ENCODE measurements around the gene PRKCZ. TPM values are rescaled to one million over a fixed set of nuclear protein-coding genes. Genes with fewer than 3 reads are reported as not detected.

PRKCZ gene
- total RNA-seq, 1 donor from 2014 or later = 37.6 TPM

DNA sequence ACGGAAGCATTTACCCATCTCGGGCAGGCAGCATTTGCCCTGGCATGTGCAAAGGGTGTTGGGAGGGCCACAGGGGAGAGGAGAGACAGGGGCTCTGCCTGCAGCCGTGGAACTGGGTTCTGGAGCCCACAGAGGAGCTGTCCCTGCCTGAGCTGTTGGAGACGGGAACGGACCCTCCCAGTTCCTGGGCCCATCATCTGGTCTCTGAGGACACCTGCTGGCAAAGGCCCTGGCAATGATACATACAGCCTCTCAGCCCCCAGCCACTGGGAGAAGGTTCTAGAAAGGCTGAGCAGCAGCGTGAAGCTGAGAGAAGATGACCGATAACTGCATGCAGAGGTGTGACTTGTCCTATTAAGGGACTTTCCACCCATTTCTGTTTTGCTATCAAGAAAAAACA lies 113.0 kb downstream of the PRKCZ start:
- Histone ChIP-seq H3K4me3 (ENCODE audit: low read depth, low read length) (no peak overlapping the region), H3K27me3 (ENCODE audit: control insufficient read depth, insufficient read depth, low read length) (no peaks in the 10 kb centered on the region), H3K36me3 (ENCODE audit: control insufficient read depth, insufficient read depth, low read length) (no peaks in the 10 kb centered on the region)
- TF ChIP-seq, protein P1, sequence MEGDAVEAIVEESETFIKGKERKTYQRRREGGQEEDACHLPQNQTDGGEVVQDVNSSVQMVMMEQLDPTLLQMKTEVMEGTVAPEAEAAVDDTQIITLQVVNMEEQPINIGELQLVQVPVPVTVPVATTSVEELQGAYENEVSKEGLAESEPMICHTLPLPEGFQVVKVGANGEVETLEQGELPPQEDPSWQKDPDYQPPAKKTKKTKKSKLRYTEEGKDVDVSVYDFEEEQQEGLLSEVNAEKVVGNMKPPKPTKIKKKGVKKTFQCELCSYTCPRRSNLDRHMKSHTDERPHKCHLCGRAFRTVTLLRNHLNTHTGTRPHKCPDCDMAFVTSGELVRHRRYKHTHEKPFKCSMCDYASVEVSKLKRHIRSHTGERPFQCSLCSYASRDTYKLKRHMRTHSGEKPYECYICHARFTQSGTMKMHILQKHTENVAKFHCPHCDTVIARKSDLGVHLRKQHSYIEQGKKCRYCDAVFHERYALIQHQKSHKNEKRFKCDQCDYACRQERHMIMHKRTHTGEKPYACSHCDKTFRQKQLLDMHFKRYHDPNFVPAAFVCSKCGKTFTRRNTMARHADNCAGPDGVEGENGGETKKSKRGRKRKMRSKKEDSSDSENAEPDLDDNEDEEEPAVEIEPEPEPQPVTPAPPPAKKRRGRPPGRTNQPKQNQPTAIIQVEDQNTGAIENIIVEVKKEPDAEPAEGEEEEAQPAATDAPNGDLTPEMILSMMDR (IDR thresholded peaks at IDR 0.05; ENCODE audit: insufficient read depth, low read length, poor library complexity, severe bottlenecking) = no peak
- DNase-seq (ENCODE audit: low read depth) = no peak

DNA sequence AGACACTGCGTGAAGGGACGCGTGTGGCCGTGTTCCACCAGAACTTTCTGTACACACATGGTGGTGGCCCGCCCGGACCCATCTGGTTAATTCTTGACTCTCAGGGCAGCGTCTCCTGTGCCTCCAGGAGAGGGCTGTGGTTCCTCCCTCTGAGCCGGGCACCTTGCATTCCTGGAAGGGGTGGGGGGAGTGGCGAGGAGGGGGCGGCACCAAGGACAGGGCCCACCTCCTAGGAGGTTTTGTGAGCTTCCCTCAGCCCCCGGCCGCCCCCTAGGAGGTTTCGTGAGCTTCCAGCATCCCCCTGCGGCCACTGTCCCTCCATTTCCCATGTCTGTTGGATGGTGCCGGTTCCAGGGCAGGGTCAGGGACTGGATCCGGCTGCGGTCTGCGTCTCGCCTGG lies 115.4 kb downstream of the PRKCZ start:
- DNase-seq (ENCODE audit: low read depth) = no peak
- no peaks in the 10 kb centered on the region for H3K27me3 ChIP-seq (ENCODE audit: control insufficient read depth, insufficient read depth, low read length)
- H3K36me3 ChIP-seq (ENCODE audit: control insufficient read depth, insufficient read depth, low read length) = no peaks in the 10 kb centered on the region
- H3K4me3 ChIP-seq (ENCODE audit: low read depth, low read length) = no peak overlapping the region
- TF ChIP-seq, protein P1 (IDR thresholded peaks at IDR 0.05; ENCODE audit: insufficient read depth, low read length, poor library complexity, severe bottlenecking) = no peak

DNA sequence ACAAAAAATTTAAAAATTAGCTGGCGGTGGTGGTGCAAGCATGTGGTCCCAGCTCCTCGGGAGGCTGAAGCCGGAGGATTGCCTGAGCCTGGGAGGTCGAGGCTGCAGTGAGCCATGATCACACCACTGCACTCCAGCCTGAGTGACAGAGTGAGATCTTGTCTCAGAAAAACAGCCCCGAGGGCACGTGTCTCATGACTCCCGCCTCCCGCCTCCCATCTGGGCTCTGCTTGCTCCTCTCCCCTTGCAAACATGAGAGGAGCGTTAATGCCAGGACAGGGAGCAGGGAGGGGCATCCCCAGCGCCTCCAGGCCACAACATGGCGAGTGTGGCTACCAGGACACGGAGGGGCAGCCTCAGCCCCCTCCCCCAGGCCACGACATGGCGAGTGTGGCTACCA lies 116.0 kb downstream of the PRKCZ start:
- Histone ChIP-seq H3K27me3 (ENCODE audit: control insufficient read depth, insufficient read depth, low read length) (no peaks in the 10 kb centered on the region), H3K4me3 (ENCODE audit: low read depth, low read length) (no peak overlapping the region), H3K36me3 (ENCODE audit: control insufficient read depth, insufficient read depth, low read length) (no peaks in the 10 kb centered on the region)
- DNase-seq (ENCODE audit: low read depth) = no peak
- TF ChIP-seq, protein P1 (IDR thresholded peaks at IDR 0.05; ENCODE audit: insufficient read depth, low read length, poor library complexity, severe bottlenecking) = no peak

DNA sequence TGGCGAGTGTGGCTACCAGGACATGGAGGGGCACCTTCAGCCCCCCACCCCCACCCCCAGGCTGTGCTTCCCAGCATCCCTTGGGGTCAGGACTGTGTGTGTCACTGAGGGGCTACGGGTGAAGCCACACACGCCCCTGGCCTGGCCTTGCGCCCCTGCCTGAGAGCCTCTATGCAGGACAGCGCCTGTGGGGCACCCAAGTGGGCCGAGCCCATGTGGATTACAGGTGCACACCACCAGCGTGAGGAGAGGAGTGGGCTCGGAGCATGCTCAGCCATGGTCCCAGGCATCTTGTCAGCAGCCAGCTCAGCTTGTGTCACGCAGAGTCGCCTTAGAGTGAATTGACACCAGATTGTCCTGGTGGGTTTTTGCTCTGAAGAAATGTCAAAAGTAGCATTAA lies 116.5 kb downstream of the PRKCZ start:
- H3K27me3 ChIP-seq (ENCODE audit: control insufficient read depth, insufficient read depth, low read length) = no peaks in the 10 kb centered on the region
- DNase-seq (ENCODE audit: low read depth) = no peak
- no peak overlapping the region for H3K4me3 ChIP-seq (ENCODE audit: low read depth, low read length)
- TF ChIP-seq, protein P1 (IDR thresholded peaks at IDR 0.05; ENCODE audit: insufficient read depth, low read length, poor library complexity, severe bottlenecking) = no peak
- no peaks in the 10 kb centered on the region for H3K36me3 ChIP-seq (ENCODE audit: control insufficient read depth, insufficient read depth, low read length)

DNA sequence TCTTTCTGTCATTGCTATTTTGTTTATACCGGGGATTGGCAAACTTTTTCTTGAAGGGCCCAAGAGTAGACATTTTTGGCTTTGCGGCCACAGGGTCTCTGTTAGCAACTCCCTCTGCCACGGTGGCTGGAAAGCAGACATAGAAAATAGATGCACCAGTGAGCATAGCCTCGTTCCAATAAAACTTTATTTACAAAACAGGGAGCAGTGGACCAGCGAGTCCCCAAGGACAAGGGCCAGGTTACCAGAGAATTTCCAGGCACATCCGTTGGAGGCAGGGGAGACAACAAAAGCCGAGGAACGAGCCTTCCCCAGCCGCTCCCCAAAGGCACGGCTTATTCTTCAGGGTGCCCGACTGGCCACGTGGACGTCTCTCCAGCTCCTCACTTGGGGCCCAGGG lies 117.9 kb downstream of the PRKCZ start:
- H3K4me3 ChIP-seq (ENCODE audit: low read depth, low read length) = no peak overlapping the region
- TF ChIP-seq, protein P1 (IDR thresholded peaks at IDR 0.05; ENCODE audit: insufficient read depth, low read length, poor library complexity, severe bottlenecking) = no peak
- no peak for DNase-seq (ENCODE audit: low read depth)
- no peaks in the 10 kb centered on the region for H3K36me3 ChIP-seq (ENCODE audit: control insufficient read depth, insufficient read depth, low read length)
- no peaks in the 10 kb centered on the region for H3K27me3 ChIP-seq (ENCODE audit: control insufficient read depth, insufficient read depth, low read length)

DNA sequence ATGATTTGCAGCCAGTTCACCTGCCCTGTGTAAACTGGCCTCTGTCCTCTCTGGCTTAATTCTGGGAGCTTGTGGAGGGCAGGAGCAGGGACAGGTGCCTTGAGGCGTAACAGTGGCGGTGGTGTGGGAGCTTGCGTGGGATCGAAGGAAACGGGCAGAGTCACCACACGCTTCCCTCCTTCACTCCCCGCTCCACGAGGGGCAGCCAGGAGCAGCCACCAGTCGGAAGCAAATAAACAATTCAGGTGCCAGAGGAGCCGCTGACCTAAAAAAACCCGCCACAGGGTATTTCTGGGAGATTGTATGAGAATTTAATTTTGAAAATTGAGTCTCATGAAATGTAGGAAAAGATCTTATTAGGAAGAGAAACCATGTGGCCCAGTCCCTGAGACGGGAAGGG lies 118.3 kb downstream of the PRKCZ start:
- no peaks in the 10 kb centered on the region for H3K27me3 ChIP-seq (ENCODE audit: control insufficient read depth, insufficient read depth, low read length)
- TF ChIP-seq, protein P1 (IDR thresholded peaks at IDR 0.05; ENCODE audit: insufficient read depth, low read length, poor library complexity, severe bottlenecking) = no peak
- no peak overlapping the region for H3K4me3 ChIP-seq (ENCODE audit: low read depth, low read length)
- H3K36me3 ChIP-seq (ENCODE audit: control insufficient read depth, insufficient read depth, low read length) = no peaks in the 10 kb centered on the region
- DNase-seq (ENCODE audit: low read depth) = no peak
